Endothelial cell of umbilical vein (primary cell): ENCODE measurements around the gene CYB561A3. TPM values are rescaled to one million over a fixed set of nuclear protein-coding genes. Genes with fewer than 3 reads are reported as not detected.

Experiments used
- BruUV-seq: library from RNA; stranded (reverse); fragments of 400-500 nt; replicated peaks from 2 replicates; lab custom pipeline; 2021; lab: Mats Ljungman, UMichigan
- CTCF ChIA-PET: fragments of 300-600, 350-600 bp; sonication (Branson Sonifier 250); formaldehyde crosslinking; loops from one replicate; lab custom pipeline; 2021; ENCODE audit warnings: antibody characterized with exemption, inconsistent platforms; lab: Charles Lee
- POLR2A ChIA-PET: fragments of 300-600, 350-600 bp; sonication (Branson Sonifier 250); formaldehyde crosslinking; loops from one replicate; lab custom pipeline; 2021; ENCODE audit warnings: antibody characterized with exemption, inconsistent platforms; lab: Charles Lee
- DNase-seq: peaks from one replicate; pipeline ENCODE4 v3.0.0-alpha.2; 2011; ENCODE audit warnings: low read depth, low spot score
- FAIRE-seq: peaks from 2 replicates; lab custom pipeline; 2011; peaks lifted over from hg19 to GRCh38; lab: Jason Lieb, UNC
- H2AFZ ChIP-seq: 2 replicates; pipeline ENCODE4 v1.6.0; 2012; ENCODE audit warnings: low read depth, low read length, control low read depth, inconsistent platforms
- H3K27ac ChIP-seq: 2 replicates; pipeline ENCODE4 v1.5.1; 2011; ENCODE audit warnings: low read depth, mild to moderate bottlenecking, control low read depth, low read length, moderate library complexity; ENCODE audit not compliant: insufficient read depth
- H3K27me3 ChIP-seq, 2 experiments: 2 replicates each; pipeline versions ENCODE4 v1.6.0 to v1.6.1; 2011; ENCODE audit warnings: low read length in 2 of 2, mixed read lengths in 1 of 2; ENCODE audit not compliant: control insufficient read depth in 2 of 2, insufficient read depth in 2 of 2
- H3K36me3 ChIP-seq, 2 experiments: 2 replicates in 1 of 2; 3 replicates in 1 of 2; pipeline ENCODE4 v1.5.1; 2011; ENCODE audit warnings: low read length in 2 of 2, mild to moderate bottlenecking in 1 of 2, moderate library complexity in 1 of 2; ENCODE audit not compliant: control insufficient read depth in 2 of 2, insufficient read depth in 2 of 2; ENCODE audit errors: extremely low read depth in 1 of 2
- H3K4me1 ChIP-seq: 3 replicates; pipeline ENCODE4 v1.5.1; 2011; ENCODE audit warnings: mild to moderate bottlenecking, low read length; ENCODE audit not compliant: control insufficient read depth, insufficient read depth; ENCODE audit errors: extremely low read depth
- H3K4me2 ChIP-seq: 2 replicates; pipeline ENCODE4 v1.6.1; 2011; ENCODE audit warnings: low read length, control low read depth, mixed read lengths; ENCODE audit not compliant: insufficient read depth
- H3K4me3 ChIP-seq, 3 experiments: fragments of 200-600 bp in 1 of 3; sonication (generic), shearing (Covaris generic) in 1 of 3; replicated peaks in 1 of 3; 2 replicates each; pipeline ENCODE4 v1.5.1; 2011 to 2016; ENCODE audit warnings: control low read depth in 3 of 3, low read length in 3 of 3, mild to moderate bottlenecking in 2 of 3, inconsistent platforms in 1 of 3, low read depth in 1 of 3, moderate library complexity in 1 of 3; ENCODE audit not compliant: insufficient read depth in 1 of 3
- H3K79me2 ChIP-seq: 2 replicates; pipeline ENCODE4 v1.6.0; 2012; ENCODE audit warnings: low read length, inconsistent platforms; ENCODE audit not compliant: control insufficient read depth, insufficient read depth
- H3K9ac ChIP-seq: replicated peaks from 2 replicates; pipeline ENCODE3; 2011; ENCODE audit warnings: low read length, control low read depth; ENCODE audit not compliant: insufficient read depth; ENCODE audit errors: extremely low read depth
- H3K9me1 ChIP-seq: replicated peaks from 3 replicates; pipeline ENCODE4 v1.6.0; 2011; ENCODE audit warnings: mild to moderate bottlenecking, low read length; ENCODE audit not compliant: control insufficient read depth, insufficient read depth; ENCODE audit errors: extremely low read depth
- H3K9me3 ChIP-seq: replicated peaks from 2 replicates; pipeline ENCODE4 v1.5.1; 2012; ENCODE audit warnings: low read length, inconsistent platforms; ENCODE audit not compliant: control insufficient read depth, insufficient read depth
- H4K20me1 ChIP-seq: replicated peaks from 2 replicates; pipeline ENCODE3; 2011; ENCODE audit warnings: mild to moderate bottlenecking, low read length; ENCODE audit not compliant: control insufficient read depth, insufficient read depth; ENCODE audit errors: extremely low read depth
- EZH2 ChIP-seq: IDR thresholded peaks from 2 replicates; pipeline ENCODE4 v1.6.1; 2012; ENCODE audit warnings: borderline replicate concordance, low read depth, mild to moderate bottlenecking, moderate library complexity, low read length, inconsistent platforms; ENCODE audit not compliant: severe bottlenecking
- FOS ChIP-seq: IDR thresholded peaks from 2 replicates; pipeline ENCODE4 v1.6.1; 2011; ENCODE audit warnings: mild to moderate bottlenecking, low read length, moderate library complexity, borderline replicate concordance; ENCODE audit not compliant: insufficient read depth
- dilution Hi-C: fragments of 300-500 bp; cut with MboI; formaldehyde crosslinking; loops from one replicate; pipeline ENCODE4 v1.15.0; 2019; ENCODE audit warnings: low sequenced_read_pairs; ENCODE audit not compliant: extremely low pct_ligation_motif_present
- intact Hi-C: fragments of 100-400 bp; cut with micrococcal nuclease; formaldehyde crosslinking; loops from one replicate; pipeline ENCODE4 v1.10.0; 2022
- polyA plus RNA-seq, 4 experiments: library from polyadenylated mRNA; depleted of rRNA in 3 of 4; stranded (reverse) in 3 of 4; unstranded in 1 of 4; fragments of >200 nt; gene quantifications; 2 replicates each; pipeline versions ENCODE4 v1.2.1 to v1.2.3, GENCODE V29; 2011 to 2012; ENCODE audit warnings: missing spikeins in 1 of 4
- total RNA-seq: library from RNA; stranded (reverse); gene quantifications from 2 replicates; pipeline ENCODE4 v1.2.3, GENCODE V29; 2021
- TF ChIP-seq, protein P1 (sequence below), 2 donors: IDR thresholded peaks; 1 replicate in 1 of 2; 2 replicates in 1 of 2; pipeline ENCODE4 v1.5.1; 2011; ENCODE audit warnings: low read length in 2 of 2, mild to moderate bottlenecking in 2 of 2, moderate library complexity in 2 of 2, control low read depth in 1 of 2, inconsistent platforms in 1 of 2, low read depth in 1 of 2; ENCODE audit not compliant: insufficient read depth in 1 of 2; ENCODE audit errors: extremely low read depth in 1 of 2

Gene CYB561A3
- total and polyA plus RNA-seq, 2 donors (not counting 3 experiments of a cell fraction or from before 2014, with no cell fraction given) = 41.6 to 103 TPM

DNA sequence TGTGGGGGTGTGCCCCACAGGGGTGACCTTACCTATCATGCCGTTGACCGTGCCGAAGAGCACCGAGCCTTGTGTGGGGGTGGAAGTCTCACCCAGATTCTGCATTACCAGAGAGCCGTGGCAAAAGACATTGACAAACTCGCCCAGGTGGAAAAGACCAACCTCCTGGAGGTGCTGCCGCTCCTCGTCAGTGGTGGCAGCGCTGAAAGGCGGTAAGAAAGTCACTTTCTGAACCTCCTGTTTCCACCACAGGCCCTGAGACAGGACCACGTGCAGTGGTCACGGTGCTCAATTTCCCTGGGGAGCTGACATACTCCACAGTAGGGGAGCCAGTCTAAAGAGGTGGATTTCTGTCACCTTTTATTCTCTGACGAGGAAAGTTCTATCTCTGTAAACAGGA, 59.1 kb downstream of the CYB561A3 start:
- Histone ChIP-seq H3K79me2 (no peaks in the 10 kb centered on the region), H3K4me2 (no peak overlapping the region), H3K36me3 (peaks cover 20 to 47% of the 10 kb centered on the region in 2 experiments), H3K4me1 (peaks cover 13% of the 10 kb centered on the region), H3K27me3 (no peaks in the 10 kb centered on the region), H3K9ac (no peak overlapping the region), H3K27ac (no peak overlapping the region), H3K9me3 (no peaks in the 10 kb centered on the region), H2AFZ (no peak overlapping the region), H3K9me1 (no peaks in the 10 kb centered on the region), H3K4me3 (no peak overlapping the region), H4K20me1 (no peaks in the 10 kb centered on the region)
- ChIA-PET POLR2A (no interaction called here), CTCF (no interaction called here)
- intact Hi-C loops (no loop called here), dilution Hi-C loops (no loop called here)
- FAIRE-seq = no peak
- no TSS peak for BruUV-seq
- no peak for DNase-seq
- no peak for TF ChIP-seq FOS
- no peak for TF ChIP-seq EZH2
- TF ChIP-seq, protein P1, sequence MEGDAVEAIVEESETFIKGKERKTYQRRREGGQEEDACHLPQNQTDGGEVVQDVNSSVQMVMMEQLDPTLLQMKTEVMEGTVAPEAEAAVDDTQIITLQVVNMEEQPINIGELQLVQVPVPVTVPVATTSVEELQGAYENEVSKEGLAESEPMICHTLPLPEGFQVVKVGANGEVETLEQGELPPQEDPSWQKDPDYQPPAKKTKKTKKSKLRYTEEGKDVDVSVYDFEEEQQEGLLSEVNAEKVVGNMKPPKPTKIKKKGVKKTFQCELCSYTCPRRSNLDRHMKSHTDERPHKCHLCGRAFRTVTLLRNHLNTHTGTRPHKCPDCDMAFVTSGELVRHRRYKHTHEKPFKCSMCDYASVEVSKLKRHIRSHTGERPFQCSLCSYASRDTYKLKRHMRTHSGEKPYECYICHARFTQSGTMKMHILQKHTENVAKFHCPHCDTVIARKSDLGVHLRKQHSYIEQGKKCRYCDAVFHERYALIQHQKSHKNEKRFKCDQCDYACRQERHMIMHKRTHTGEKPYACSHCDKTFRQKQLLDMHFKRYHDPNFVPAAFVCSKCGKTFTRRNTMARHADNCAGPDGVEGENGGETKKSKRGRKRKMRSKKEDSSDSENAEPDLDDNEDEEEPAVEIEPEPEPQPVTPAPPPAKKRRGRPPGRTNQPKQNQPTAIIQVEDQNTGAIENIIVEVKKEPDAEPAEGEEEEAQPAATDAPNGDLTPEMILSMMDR (IDR thresholded peaks at IDR 0.05; ENCODE audit: extremely low read depth in 1 of 2, insufficient read depth in 1 of 2, low read depth in 1 of 2, low read length in 2 of 2) = no peak

Other genes with a start within 250 kb of the CYB561A3 start
- 23.4 and 24.2 TPM in 2 replicates for gene VPS37C, start 200.5 kb downstream of the CYB561A3 start, total RNA-seq
- gene VPS37C, start 200.5 kb downstream of the CYB561A3 start, polyA plus RNA-seq = 17.7 TPM in 2 replicates
- gene PGA3, start 158.4 kb downstream of the CYB561A3 start, total RNA-seq = not detected in 2 replicates
- gene PGA3, start 158.4 kb downstream of the CYB561A3 start, polyA plus RNA-seq = not detected in 2 replicates
- not detected in 2 replicates for gene PGA4, start 139.5 kb downstream of the CYB561A3 start, total RNA-seq
- 0.15 TPM in 1 of 2 replicates, not detected in the other for gene PGA4, start 139.5 kb downstream of the CYB561A3 start, polyA plus RNA-seq
- gene PGA5, start 120.7 kb downstream of the CYB561A3 start, total RNA-seq = not detected in 2 replicates
- not detected in 2 replicates for gene PGA5, start 120.7 kb downstream of the CYB561A3 start, polyA plus RNA-seq
- 14.4 and 14.8 TPM in 2 replicates for gene VWCE, start 66.6 kb downstream of the CYB561A3 start, total RNA-seq
- 6.5 and 7.8 TPM in 2 replicates for gene VWCE, start 66.6 kb downstream of the CYB561A3 start, polyA plus RNA-seq
- gene DDB1, start 28.8 kb downstream of the CYB561A3 start, total RNA-seq = 229 TPM in 2 replicates
- 196 and 230 TPM in 2 replicates for gene DDB1, start 28.8 kb downstream of the CYB561A3 start, polyA plus RNA-seq
- 28.6 and 30.8 TPM in 2 replicates for gene TKFC, start 28.7 kb downstream of the CYB561A3 start, total RNA-seq
- 31.7 and 34.0 TPM in 2 replicates for gene TKFC, start 28.7 kb downstream of the CYB561A3 start, polyA plus RNA-seq
- 37.9 and 43.6 TPM in 2 replicates for gene TMEM138, start 492 bp upstream of the CYB561A3 start, total RNA-seq
- 60.0 and 85.1 TPM in 2 replicates for gene TMEM138, start 492 bp upstream of the CYB561A3 start, polyA plus RNA-seq
- 9.8 and 10.6 TPM in 2 replicates for gene TMEM216, start 30.7 kb upstream of the CYB561A3 start, total RNA-seq
- gene TMEM216, start 30.7 kb upstream of the CYB561A3 start, polyA plus RNA-seq = 38.8 and 39.8 TPM in 2 replicates
- gene CPSF7, start 68.1 kb upstream of the CYB561A3 start, total RNA-seq = 77.0 and 78.2 TPM in 2 replicates
- 87.5 and 88.4 TPM in 2 replicates for gene CPSF7, start 68.1 kb upstream of the CYB561A3 start, polyA plus RNA-seq
- gene SDHAF2, start 68.2 kb upstream of the CYB561A3 start, total RNA-seq = 40.3 and 44.5 TPM in 2 replicates
- gene SDHAF2, start 68.2 kb upstream of the CYB561A3 start, polyA plus RNA-seq = 128 and 137 TPM in 2 replicates
- gene LRRC10B, start 146.9 kb upstream of the CYB561A3 start, total RNA-seq = not detected in 2 replicates
- not detected in 2 replicates for gene LRRC10B, start 146.9 kb upstream of the CYB561A3 start, polyA plus RNA-seq
- 0.55 and 0.78 TPM in 2 replicates for gene SYT7, start 219.2 kb upstream of the CYB561A3 start, total RNA-seq
- 0.08 and 0.13 TPM in 2 replicates for gene SYT7, start 219.2 kb upstream of the CYB561A3 start, polyA plus RNA-seq